ENCODE measurements around the gene SCP2. TPM values are rescaled to one million over a fixed set of nuclear protein-coding genes. Genes with fewer than 3 reads are reported as not detected.

SCP2 gene
- total RNA-seq, 1 experiment from 2014 or later = 73.2 TPM

GRCh38 chr1:52904927-52905698 lies 22.0 kb upstream of the SCP2 start:
- H3K27me3 ChIP-seq (replicated peaks; ENCODE audit: insufficient read depth, low read depth, low read length, poor library complexity) = no peaks in the 10 kb centered on the region
- DNase-seq (ENCODE audit: low spot score) = peak; percentile 67
- no peaks in the 10 kb centered on the region for H3K9me3 ChIP-seq (ENCODE audit: low read depth, low read length, poor library complexity, severe bottlenecking)
- BruUV-seq (replicated peaks) = no TSS peak
- CTCF ChIA-PET = interaction anchor here (0.5 to 0.9 kb wide), 3 partner anchors 132 to 281 kb away, joined by 3 to 4 read pairs (median 3); no protein-coding TSS in a partner anchor
- no peak overlapping the region for H3K4me3 ChIP-seq (ENCODE audit: low read depth, low read length, poor library complexity, severe bottlenecking)
- H3K36me3 ChIP-seq (ENCODE audit: insufficient read depth, low read length, poor library complexity, severe bottlenecking) = no peaks in the 10 kb centered on the region
- intact Hi-C loops (cut with micrococcal nuclease; ENCODE audit: unreplicated experiment) = loop anchor here (5.0 kb wide), 1 partner anchor 277 kb away; no protein-coding TSS in a partner anchor
- no peaks in the 10 kb centered on the region for H3K4me1 ChIP-seq (ENCODE audit: insufficient read depth, low read length, poor library complexity, severe bottlenecking)
- peak; percentile 62 for TF ChIP-seq CTCF (conservative IDR thresholded peaks at IDR 0.05; ENCODE audit: low read depth, low read length)
- no peak for TF ChIP-seq EZH2 (IDR thresholded peaks at IDR 0.05; ENCODE audit: borderline replicate concordance, low read depth, low read length, poor library complexity, severe bottlenecking)
- no peak overlapping the region for H3K27ac ChIP-seq (ENCODE audit: low read depth, low read length, poor library complexity, severe bottlenecking)
- POLR2A ChIA-PET (ENCODE audit: low non-redundant PET) = no interaction called here

GRCh38 chr1:52906135-52906603 lies 20.9 kb upstream of the SCP2 start:
- POLR2A ChIA-PET (ENCODE audit: low non-redundant PET) = no interaction called here
- Histone ChIP-seq H3K27me3 (replicated peaks; ENCODE audit: insufficient read depth, low read depth, low read length, poor library complexity) (no peaks in the 10 kb centered on the region), H3K4me3 (ENCODE audit: low read depth, low read length, poor library complexity, severe bottlenecking) (no peak overlapping the region), H3K36me3 (ENCODE audit: insufficient read depth, low read length, poor library complexity, severe bottlenecking) (no peaks in the 10 kb centered on the region), H3K4me1 (ENCODE audit: insufficient read depth, low read length, poor library complexity, severe bottlenecking) (no peaks in the 10 kb centered on the region), H3K9me3 (ENCODE audit: low read depth, low read length, poor library complexity, severe bottlenecking) (no peaks in the 10 kb centered on the region), H3K27ac (ENCODE audit: low read depth, low read length, poor library complexity, severe bottlenecking) (no peak overlapping the region)
- no peak for DNase-seq (ENCODE audit: low spot score)
- CTCF ChIA-PET = no interaction called here
- BruUV-seq (replicated peaks) = no TSS peak
- TF ChIP-seq CTCF (conservative IDR thresholded peaks at IDR 0.05; ENCODE audit: low read depth, low read length) (no peak), EZH2 (IDR thresholded peaks at IDR 0.05; ENCODE audit: borderline replicate concordance, low read depth, low read length, poor library complexity, severe bottlenecking) (no peak)
- intact Hi-C loops (cut with micrococcal nuclease; ENCODE audit: unreplicated experiment) = no loop called here

GRCh38 chr1:52907068-52907811 lies 19.8 kb upstream of the SCP2 start:
- ChIA-PET CTCF (interaction anchor here (0.7 kb wide), 1 partner anchor 8 kb away, joined by 9 read pairs; no protein-coding TSS in a partner anchor), POLR2A (ENCODE audit: low non-redundant PET) (no interaction called here)
- intact Hi-C loops (cut with micrococcal nuclease; ENCODE audit: unreplicated experiment) = no loop called here
- Histone ChIP-seq H3K36me3 (ENCODE audit: insufficient read depth, low read length, poor library complexity, severe bottlenecking) (no peaks in the 10 kb centered on the region), H3K4me1 (ENCODE audit: insufficient read depth, low read length, poor library complexity, severe bottlenecking) (no peaks in the 10 kb centered on the region), H3K9me3 (ENCODE audit: low read depth, low read length, poor library complexity, severe bottlenecking) (no peaks in the 10 kb centered on the region), H3K27ac (ENCODE audit: low read depth, low read length, poor library complexity, severe bottlenecking) (no peak overlapping the region), H3K27me3 (replicated peaks; ENCODE audit: insufficient read depth, low read depth, low read length, poor library complexity) (no peaks in the 10 kb centered on the region), H3K4me3 (ENCODE audit: low read depth, low read length, poor library complexity, severe bottlenecking) (no peak overlapping the region)
- no peak for DNase-seq (ENCODE audit: low spot score)
- no TSS peak for BruUV-seq (replicated peaks)
- no peak for TF ChIP-seq EZH2 (IDR thresholded peaks at IDR 0.05; ENCODE audit: borderline replicate concordance, low read depth, low read length, poor library complexity, severe bottlenecking)
- no peak for TF ChIP-seq CTCF (conservative IDR thresholded peaks at IDR 0.05; ENCODE audit: low read depth, low read length)

Measured in A673 (cell line).